ENCODE data around the gene RAB3D. TPM values are rescaled to one million over a fixed set of nuclear protein-coding genes. Genes with fewer than 3 reads are reported as not detected.

RAB3D gene
- total and polyA plus RNA-seq, 10 of the 15 experiments (the other 5 are each of a cell fraction or from before 2014, with no cell fraction given): 1.1 to 15.7 (median 6.2) TPM

GRCh38 chr19:11377237-11377636, 37.8 kb upstream of the RAB3D start:
- H3K9ac ChIP-seq (ENCODE audit: control insufficient read depth, insufficient read depth, low read length): no peak overlapping the region
- RAD21 ChIA-PET (ENCODE audit: unreplicated experiment): interaction anchor here (0.7 to 5.2 kb wide), 19 partner anchors 9 to 1346 kb away, joined by 3 to 36 read pairs (median 3); partner anchors contain the start of genes CCDC159, ECSIT, ELOF1 and TMEM205
- BruUV-seq (replicated peaks): no TSS peak
- SMC1A ChIA-PET (ENCODE audit: uncharacterized antibody, unreplicated experiment): interaction anchor here (0.6 to 6.1 kb wide), 13 partner anchors 9 to 211 kb away, joined by 3 to 40 read pairs (median 4); partner anchors contain the start of genes ANGPTL8, CCDC159, TMEM205 and TSPAN16
- intact Hi-C loops (cut with micrococcal nuclease; ENCODE audit: unreplicated experiment) (no loop called here), in situ Hi-C loops (cut with MboI) (no loop called here)
- H3K36me3 ChIP-seq (ENCODE audit: control insufficient read depth in 2 of 2, insufficient read depth in 2 of 2, low read length in 1 of 2): no peaks in the 10 kb centered on the region
- H3K4me2 ChIP-seq (ENCODE audit: control insufficient read depth, insufficient read depth): peak overlapping the region; percentile 97
- peaks cover 28% of the 10 kb centered on the region for H3K4me1 ChIP-seq (ENCODE audit: control insufficient read depth, insufficient read depth, low read length)
- FAIRE-seq (no peak), DNase-seq (ENCODE audit: low read depth, low spot score) (no peak), ATAC-seq (no peak)
- peak overlapping the region; percentile 63 for H3K27ac ChIP-seq (ENCODE audit: control insufficient read depth, insufficient read depth)
- POLR2A ChIA-PET: interaction anchor here (0.5 to 4.8 kb wide), 9 partner anchors 9 to 181 kb away, joined by 3 to 48 read pairs (median 3); partner anchors contain the start of genes CCDC159, ELOF1, ODAD3 and RAB3D
- peaks cover 10% of the 10 kb centered on the region for H3K79me2 ChIP-seq (ENCODE audit: control insufficient read depth, insufficient read depth, low read length)
- peak overlapping the region; percentile 82 for H2AFZ ChIP-seq (ENCODE audit: control insufficient read depth, low read depth, low read length)
- H3K9me3 ChIP-seq (replicated peaks; ENCODE audit: control insufficient read depth, insufficient read depth, low read length): no peaks in the 10 kb centered on the region
- no peak overlapping the region for H3K4me3 ChIP-seq
- CTCF ChIA-PET: interaction anchor here (0.5 to 5.6 kb wide), 26 partner anchors 13 to 956 kb away, joined by 3 to 62 read pairs (median 4); partner anchors contain the start of genes CCDC159, ODAD3, PRKCSH and RAB3D
- H4K20me1 ChIP-seq (ENCODE audit: control insufficient read depth, insufficient read depth): no peaks in the 10 kb centered on the region
- H3K27me3 ChIP-seq (replicated peaks in 1 of 2; ENCODE audit: control insufficient read depth in 2 of 2, insufficient read depth in 2 of 2, low read length in 1 of 2): no peaks in the 10 kb centered on the region
- TF ChIP-seq CBX3 (IDR thresholded peaks at IDR 0.05; ENCODE audit: borderline replicate concordance, low read depth) (no peak), NFXL1 (IDR thresholded peaks at IDR 0.05; ENCODE audit: borderline replicate concordance) (no peak), RUNX3 (IDR thresholded peaks at IDR 0.05; ENCODE audit: low read length) (peak; percentile 42), RAD51 (IDR thresholded peaks at IDR 0.05) (peak; percentile 99), PML (IDR thresholded peaks at IDR 0.05; ENCODE audit: low read length) (no peak), RELB (IDR thresholded peaks at IDR 0.05; ENCODE audit: low read depth) (peak; percentile 68; the same call in 1 of the 2 replicates), HDGF (IDR thresholded peaks at IDR 0.05) (peak; percentile 84; the same call in 1 of the 2 replicates), YY1 (IDR thresholded peaks at IDR 0.05; ENCODE audit: low read depth, low read length) (0 out of 2 replicates have a peak, but pooled peaks have one; percentile 15), BMI1 (IDR thresholded peaks at IDR 0.05; ENCODE audit: borderline replicate concordance) (no peak), TCF12 (IDR thresholded peaks at IDR 0.05; ENCODE audit: low read depth, low read length) (no peak), ZNF217 (IDR thresholded peaks at IDR 0.05) (no peak), FOS (IDR thresholded peaks at IDR 0.05; ENCODE audit: borderline replicate concordance, extremely low read depth, insufficient read length) (peak; percentile 34), ATF3 (IDR thresholded peaks at IDR 0.05; ENCODE audit: borderline replicate concordance, extremely low read depth, low read depth, low read length) (peak; percentile 80; the same call in 1 of the 2 replicates), GABPA (IDR thresholded peaks at IDR 0.05; ENCODE audit: low read depth) (no peak)
- TF ChIP-seq, protein P1, sequence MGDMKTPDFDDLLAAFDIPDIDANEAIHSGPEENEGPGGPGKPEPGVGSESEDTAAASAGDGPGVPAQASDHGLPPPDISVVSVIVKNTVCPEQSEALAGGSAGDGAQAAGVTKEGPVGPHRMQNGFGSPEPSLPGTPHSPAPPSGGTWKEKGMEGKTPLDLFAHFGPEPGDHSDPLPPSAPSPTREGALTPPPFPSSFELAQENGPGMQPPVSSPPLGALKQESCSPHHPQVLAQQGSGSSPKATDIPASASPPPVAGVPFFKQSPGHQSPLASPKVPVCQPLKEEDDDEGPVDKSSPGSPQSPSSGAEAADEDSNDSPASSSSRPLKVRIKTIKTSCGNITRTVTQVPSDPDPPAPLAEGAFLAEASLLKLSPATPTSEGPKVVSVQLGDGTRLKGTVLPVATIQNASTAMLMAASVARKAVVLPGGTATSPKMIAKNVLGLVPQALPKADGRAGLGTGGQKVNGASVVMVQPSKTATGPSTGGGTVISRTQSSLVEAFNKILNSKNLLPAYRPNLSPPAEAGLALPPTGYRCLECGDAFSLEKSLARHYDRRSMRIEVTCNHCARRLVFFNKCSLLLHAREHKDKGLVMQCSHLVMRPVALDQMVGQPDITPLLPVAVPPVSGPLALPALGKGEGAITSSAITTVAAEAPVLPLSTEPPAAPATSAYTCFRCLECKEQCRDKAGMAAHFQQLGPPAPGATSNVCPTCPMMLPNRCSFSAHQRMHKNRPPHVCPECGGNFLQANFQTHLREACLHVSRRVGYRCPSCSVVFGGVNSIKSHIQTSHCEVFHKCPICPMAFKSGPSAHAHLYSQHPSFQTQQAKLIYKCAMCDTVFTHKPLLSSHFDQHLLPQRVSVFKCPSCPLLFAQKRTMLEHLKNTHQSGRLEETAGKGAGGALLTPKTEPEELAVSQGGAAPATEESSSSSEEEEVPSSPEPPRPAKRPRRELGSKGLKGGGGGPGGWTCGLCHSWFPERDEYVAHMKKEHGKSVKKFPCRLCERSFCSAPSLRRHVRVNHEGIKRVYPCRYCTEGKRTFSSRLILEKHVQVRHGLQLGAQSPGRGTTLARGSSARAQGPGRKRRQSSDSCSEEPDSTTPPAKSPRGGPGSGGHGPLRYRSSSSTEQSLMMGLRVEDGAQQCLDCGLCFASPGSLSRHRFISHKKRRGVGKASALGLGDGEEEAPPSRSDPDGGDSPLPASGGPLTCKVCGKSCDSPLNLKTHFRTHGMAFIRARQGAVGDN (IDR thresholded peaks at IDR 0.05): peak; percentile 70; the same call in 1 of the 2 replicates
- TF ChIP-seq, protein P2, sequence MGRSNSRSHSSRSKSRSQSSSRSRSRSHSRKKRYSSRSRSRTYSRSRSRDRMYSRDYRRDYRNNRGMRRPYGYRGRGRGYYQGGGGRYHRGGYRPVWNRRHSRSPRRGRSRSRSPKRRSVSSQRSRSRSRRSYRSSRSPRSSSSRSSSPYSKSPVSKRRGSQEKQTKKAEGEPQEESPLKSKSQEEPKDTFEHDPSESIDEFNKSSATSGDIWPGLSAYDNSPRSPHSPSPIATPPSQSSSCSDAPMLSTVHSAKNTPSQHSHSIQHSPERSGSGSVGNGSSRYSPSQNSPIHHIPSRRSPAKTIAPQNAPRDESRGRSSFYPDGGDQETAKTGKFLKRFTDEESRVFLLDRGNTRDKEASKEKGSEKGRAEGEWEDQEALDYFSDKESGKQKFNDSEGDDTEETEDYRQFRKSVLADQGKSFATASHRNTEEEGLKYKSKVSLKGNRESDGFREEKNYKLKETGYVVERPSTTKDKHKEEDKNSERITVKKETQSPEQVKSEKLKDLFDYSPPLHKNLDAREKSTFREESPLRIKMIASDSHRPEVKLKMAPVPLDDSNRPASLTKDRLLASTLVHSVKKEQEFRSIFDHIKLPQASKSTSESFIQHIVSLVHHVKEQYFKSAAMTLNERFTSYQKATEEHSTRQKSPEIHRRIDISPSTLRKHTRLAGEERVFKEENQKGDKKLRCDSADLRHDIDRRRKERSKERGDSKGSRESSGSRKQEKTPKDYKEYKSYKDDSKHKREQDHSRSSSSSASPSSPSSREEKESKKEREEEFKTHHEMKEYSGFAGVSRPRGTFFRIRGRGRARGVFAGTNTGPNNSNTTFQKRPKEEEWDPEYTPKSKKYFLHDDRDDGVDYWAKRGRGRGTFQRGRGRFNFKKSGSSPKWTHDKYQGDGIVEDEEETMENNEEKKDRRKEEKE (IDR thresholded peaks at IDR 0.05): no peak

Data from GM12878 (cell line).